ENCODE data around the gene OR5AS1. TPM values are rescaled to one million over a fixed set of nuclear protein-coding genes. Genes with fewer than 3 reads are reported as not detected.
A peak's percentile ranks its signal among the peaks of the same experiment; 100 is the strongest.
"Not testable (repeated sequence)": the region's sequence is repeated elsewhere in the genome, so short reads cannot be mapped to it uniquely, and the experiment has no call there.

Gene OR5AS1
- total RNA-seq = under 1 TPM in 5 of 8 experiments, not detected in 3; 0.04 to 0.28 (median 0.05) TPM

DNA sequence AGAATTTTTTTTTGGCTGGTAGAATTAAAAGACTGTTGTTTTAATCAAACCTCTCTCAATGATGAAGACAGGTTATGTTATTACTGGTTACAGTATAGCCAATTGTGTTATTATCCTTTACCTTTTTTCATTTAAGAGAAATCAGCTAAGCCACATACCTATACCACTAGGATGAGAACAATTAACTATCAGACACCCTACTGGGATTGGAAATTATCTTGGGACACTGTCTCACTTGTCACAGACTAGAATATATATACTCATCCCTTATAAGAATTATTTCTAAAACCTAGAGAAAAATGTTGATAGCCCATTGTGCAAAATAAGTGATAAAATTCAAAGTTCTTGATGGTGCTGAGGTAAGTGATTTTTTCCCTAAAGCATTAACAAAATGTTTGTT lies at the start of gene OR5AS1:
OR5AS1 (plus strand) TSS at position 301 of the 400 bp plus-strand sequence. CDS start 2,765 bp downstream, outside the sequence.
- no peak within 1 kb of the TSS for H3K4me3 ChIP-seq
- in situ Hi-C loops (cut with MboI; ENCODE audit: low pct_unique_long_range_greater_than_20kb in 2 of 9, low sequenced_read_pairs in 9 of 9, unreplicated experiment in 9 of 9) = no loop called here
- H3K4me1 ChIP-seq (replicated peaks in 1 of 2) = no peaks in the 10 kb centered on the region
- H3K27ac ChIP-seq = no peak within 1 kb of the TSS
- no peak for ATAC-seq (replicated peaks in 6 of 8)

GRCh38 chr11:55994525-55994924 lies 32.9 kb upstream of the OR5AS1 start, which contains the start of gene OR5F1:
TSS of gene OR5F1 (minus strand) at chr11:55994625. CDS start at chr11:55994625, 0 bp downstream.
- H3K4me3 ChIP-seq = no peak within 1 kb of the TSS
- no peak within 1 kb of the TSS for H3K27ac ChIP-seq
- 0 to 89% (median 37%) methylated on average over 1 to 2 of the region's 2 CpGs; no CpG with 5 or more reads in 2 of the 10 experiments for WGBS, 10 experiments
- in situ Hi-C loops (cut with MboI; ENCODE audit: low pct_unique_long_range_greater_than_20kb in 2 of 9, low sequenced_read_pairs in 9 of 9, unreplicated experiment in 9 of 9) = no loop called here
- no peak for ATAC-seq (replicated peaks in 6 of 8)
- no peaks in the 10 kb centered on the region for H3K4me1 ChIP-seq (replicated peaks in 1 of 2)

DNA sequence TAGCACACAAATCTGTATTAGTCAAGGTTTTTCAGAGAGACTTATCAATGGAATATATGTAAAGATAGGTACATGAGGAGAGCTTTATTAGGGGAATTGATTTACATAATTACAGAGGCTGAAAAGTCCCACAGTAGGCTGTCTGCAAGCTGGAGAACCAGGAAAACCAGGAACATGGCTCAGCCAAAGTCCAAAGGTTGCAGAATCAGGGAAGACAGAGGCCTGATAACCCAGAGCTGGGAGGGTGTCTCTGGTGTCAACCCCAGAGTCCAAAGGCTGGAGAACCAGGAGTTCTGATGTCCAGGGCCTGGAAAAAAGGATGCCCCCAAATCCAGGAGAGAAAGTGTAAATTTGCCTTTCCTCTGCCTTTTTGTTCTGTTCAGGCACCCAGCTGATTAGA lies 16.7 kb upstream of the OR5AS1 start:
- no peak for ATAC-seq (replicated peaks in 6 of 8)
- Histone ChIP-seq H3K27ac (no peak overlapping the region), H3K4me1 (replicated peaks in 1 of 2) (no peaks in the 10 kb centered on the region), H3K4me3 (no peak overlapping the region)
- in situ Hi-C loops (cut with MboI; ENCODE audit: low pct_unique_long_range_greater_than_20kb in 2 of 9, low sequenced_read_pairs in 9 of 9, unreplicated experiment in 9 of 9) = no loop called here

DNA sequence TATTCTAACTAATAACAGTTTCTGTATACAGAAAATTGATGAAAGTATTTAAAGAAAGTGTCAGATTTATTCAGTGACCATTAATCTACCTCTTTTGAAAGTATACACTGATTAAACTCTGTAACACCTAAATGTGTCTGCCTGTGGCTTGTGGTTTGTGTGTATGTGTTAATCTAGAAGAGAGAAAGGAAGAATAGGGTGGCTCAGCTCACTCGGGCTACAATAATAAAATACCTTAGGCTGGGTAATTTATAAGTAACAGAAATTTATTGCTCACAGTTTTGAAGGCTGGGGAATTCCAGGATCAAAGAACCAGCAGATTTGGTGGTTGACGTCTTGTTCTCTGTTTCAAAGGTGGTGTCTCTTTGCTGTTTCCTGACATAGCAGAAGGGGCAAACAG lies 13.6 kb upstream of the OR5AS1 start:
- no peak overlapping the region for H3K27ac ChIP-seq
- ATAC-seq (replicated peaks in 6 of 8) = no peak
- in situ Hi-C loops (cut with MboI; ENCODE audit: low pct_unique_long_range_greater_than_20kb in 2 of 9, low sequenced_read_pairs in 9 of 9, unreplicated experiment in 9 of 9) = no loop called here
- H3K4me3 ChIP-seq = no peak overlapping the region
- no peaks in the 10 kb centered on the region for H3K4me1 ChIP-seq (replicated peaks in 1 of 2)
- WGBS, 10 experiments = 0 to 100% (median 18%) methylated on average over 1 to 2 of the region's 2 CpGs; no CpG with 5 or more reads in 2 of the 10 experiments

- Histone ChIP-seq H3K4me3 (no peak overlapping the region), H3K27ac (no peak overlapping the region), H3K4me1 (replicated peaks in 1 of 2) (peaks cover 5 to 8% of the 10 kb centered on the region in 2 donors)
- 60 to 100% (median 92%) methylated on average over 1 of the region's 1 CpG; no CpG with 5 or more reads in 6 of the 10 experiments for WGBS, 10 experiments
- ATAC-seq (replicated peaks in 6 of 8) = no peak
- in situ Hi-C loops (cut with MboI; ENCODE audit: low pct_unique_long_range_greater_than_20kb in 2 of 9, low sequenced_read_pairs in 9 of 9, unreplicated experiment in 9 of 9) = no loop called here
Observed at GRCh38 chr11:56045538-56045937, 18.1 kb downstream of the OR5AS1 start.

- WGBS, 10 experiments = 0 to 73% (median 61%) methylated on average over 2 to 4 of the region's 4 CpGs
- no peak for ATAC-seq (replicated peaks in 6 of 8)
- Histone ChIP-seq H3K27ac (no peak overlapping the region), H3K4me1 (replicated peaks in 1 of 2) (peaks cover 5 to 8% of the 10 kb centered on the region in 2 donors), H3K4me3 (no peak overlapping the region)
- in situ Hi-C loops (cut with MboI; ENCODE audit: low pct_unique_long_range_greater_than_20kb in 2 of 9, low sequenced_read_pairs in 9 of 9, unreplicated experiment in 9 of 9) = no loop called here
Observed at GRCh38 chr11:56048480-56048879, 21.0 kb downstream of the OR5AS1 start.

DNA sequence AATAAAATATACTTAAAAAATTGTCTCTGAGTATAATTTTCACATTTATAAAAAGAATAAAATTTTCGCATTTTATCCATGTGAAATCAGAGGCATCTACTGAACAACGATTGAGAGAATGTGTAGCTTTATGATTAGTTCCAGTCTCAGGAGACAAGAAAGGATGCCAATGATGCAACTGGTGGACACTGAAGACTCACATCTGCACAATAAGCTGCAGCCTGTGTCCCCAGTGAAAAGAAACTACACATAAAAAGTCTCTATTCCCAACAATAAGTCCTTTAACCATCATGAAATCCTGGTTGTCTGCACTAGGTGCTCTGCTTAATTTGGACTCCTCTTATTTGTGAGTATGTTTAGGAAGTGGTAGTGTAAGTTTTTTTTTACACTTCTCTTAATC lies 22.0 kb downstream of the OR5AS1 start:
- Histone ChIP-seq H3K4me3 (peak overlapping the region in 3 of 5 donors; percentile 10 to 16 (median 16)), H3K4me1 (replicated peaks in 1 of 2) (peaks cover 5 to 8% of the 10 kb centered on the region in 2 donors), H3K27ac (peak overlapping the region; percentile 22 to 78)
- WGBS, 10 experiments = 4 to 75% (median 29%) methylated on average over 1 to 2 of the region's 2 CpGs
- ATAC-seq (replicated peaks in 6 of 8) = peak in 5 of 8 experiments; percentile 23 to 72 (median 53)
- in situ Hi-C loops (cut with MboI; ENCODE audit: low pct_unique_long_range_greater_than_20kb in 2 of 9, low sequenced_read_pairs in 9 of 9, unreplicated experiment in 9 of 9) = no loop called here

GRCh38 chr11:56056366-56056765 lies 28.9 kb downstream of the OR5AS1 start:
- not testable (repeated sequence) for H3K4me1 ChIP-seq (replicated peaks in 1 of 2); H3K4me3 ChIP-seq; ATAC-seq (replicated peaks in 6 of 8); H3K27ac ChIP-seq
- 0 to 50% (median 11%) methylated on average over 1 to 4 of the region's 4 CpGs; no CpG with 5 or more reads in 3 of the 10 experiments for WGBS, 10 experiments
- in situ Hi-C loops (cut with MboI; ENCODE audit: low pct_unique_long_range_greater_than_20kb in 2 of 9, low sequenced_read_pairs in 9 of 9, unreplicated experiment in 9 of 9) = loop anchor here in 1 of 9 experiments (25.0 kb wide), 1 partner anchor 106 kb away; the partner anchor contains the start of gene OR8K5

DNA sequence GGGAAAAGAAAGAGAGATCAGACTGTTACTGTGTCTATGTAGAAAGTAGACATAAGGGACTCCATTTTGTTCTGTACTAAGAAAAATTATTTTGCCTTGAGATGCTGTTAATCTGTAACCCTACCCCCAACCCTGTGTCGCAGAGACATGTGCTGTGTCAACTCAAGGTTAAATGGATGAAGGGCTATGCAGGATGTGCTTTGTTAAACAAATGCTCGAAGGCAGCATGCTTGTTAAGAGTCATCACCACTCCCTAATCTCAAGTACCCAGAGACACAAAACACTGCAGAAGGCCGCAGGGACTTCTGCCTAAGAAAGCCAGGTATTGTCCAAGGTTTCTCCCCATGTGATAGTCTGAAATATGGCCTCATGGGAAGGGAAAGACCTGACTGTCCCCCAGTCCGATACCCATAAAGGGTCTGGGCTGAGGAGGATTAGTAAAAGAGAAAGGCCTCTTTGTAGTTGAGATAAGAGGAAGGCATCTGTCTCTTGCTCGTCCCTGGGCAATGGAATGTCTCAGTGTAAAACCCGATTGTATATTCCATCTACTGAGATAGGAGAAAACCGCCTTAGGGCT lies 30.3 kb downstream of the OR5AS1 start:
- H3K27ac ChIP-seq; ATAC-seq (replicated peaks in 6 of 8); H3K4me3 ChIP-seq; H3K4me1 ChIP-seq (replicated peaks in 1 of 2): not testable (repeated sequence)
- in situ Hi-C loops (cut with MboI; ENCODE audit: low pct_unique_long_range_greater_than_20kb in 2 of 9, low sequenced_read_pairs in 9 of 9, unreplicated experiment in 9 of 9) = loop anchor here in 1 of 9 experiments (25.0 kb wide), 1 partner anchor 105 kb away; the partner anchor contains the start of gene OR8K5
- WGBS, 10 experiments = 0 to 40% (median 10%) methylated on average over 1 to 3 of the region's 7 CpGs; no CpG with 5 or more reads in 1 of the 10 experiments

GRCh38 chr11:56058260-56058780 lies 30.9 kb downstream of the OR5AS1 start:
- not testable (repeated sequence) for H3K4me1 ChIP-seq (replicated peaks in 1 of 2); H3K4me3 ChIP-seq; H3K27ac ChIP-seq; ATAC-seq (replicated peaks in 6 of 8)
- 0 to 95% (median 48%) methylated on average over 2 to 5 of the region's 7 CpGs; no CpG with 5 or more reads in 3 of the 10 experiments for WGBS, 10 experiments
- in situ Hi-C loops (cut with MboI; ENCODE audit: low pct_unique_long_range_greater_than_20kb in 2 of 9, low sequenced_read_pairs in 9 of 9, unreplicated experiment in 9 of 9) = loop anchor here in 1 of 9 experiments (25.0 kb wide), 1 partner anchor 104 kb away; the partner anchor contains the start of gene OR8K5

- in situ Hi-C loops (cut with MboI; ENCODE audit: low pct_unique_long_range_greater_than_20kb in 2 of 9, low sequenced_read_pairs in 9 of 9, unreplicated experiment in 9 of 9) = loop anchor here in 1 of 9 experiments (25.0 kb wide), 1 partner anchor 95 kb away; the partner anchor contains the start of gene OR8K5
- WGBS, 10 experiments = 0 to 100% (median 60%) methylated on average over 1 to 2 of the region's 2 CpGs
- Histone ChIP-seq H3K27ac (no peak overlapping the region), H3K4me1 (replicated peaks in 1 of 2) (no peaks in the 10 kb centered on the region), H3K4me3 (no peak overlapping the region)
- no peak for ATAC-seq (replicated peaks in 6 of 8)
Observed at GRCh38 chr11:56066980-56067379, 39.5 kb downstream of the OR5AS1 start.
